Coronary artery (tissue), 2 donors: ENCODE measurements around the gene FAM149A.

Experiments
- DNase-seq: peaks from one replicate; pipeline ENCODE4 v3.0.0-alpha.2; 2017; ENCODE audit warnings: low spot score
- H3K27ac ChIP-seq, 2 donors: fragments of 200-600 bp; sonication (generic); one replicate each; pipeline ENCODE4 v1.5.1; 2016 to 2019
- H3K4me3 ChIP-seq: fragments of 200-600 bp; sonication (generic); 2 replicates; pipeline ENCODE4 v1.5.1; 2016; ENCODE audit warnings: mild to moderate bottlenecking, moderate library complexity
- CTCF ChIP-seq: fragments of 200-600 bp; sonication (generic); IDR thresholded peaks from one replicate; pipeline ENCODE4 v1.5.1; 2019; ENCODE audit warnings: antibody characterized with exemption

FAM149A gene

GRCh38 chr4:186104114-186104889 lies at the start of gene FAM149A:
FAM149A (plus strand) TSS chr4:186104704.
- no peak within 1 kb of the TSS for H3K27ac ChIP-seq
- H3K4me3 ChIP-seq: peak within 1 kb of the TSS; percentile 79
- DNase-seq: no peak
- no peak for TF ChIP-seq CTCF

- H3K4me3 ChIP-seq: no peak overlapping the region
- no peak for DNase-seq
- no peak overlapping the region for H3K27ac ChIP-seq
- TF ChIP-seq CTCF: no peak
Measured at GRCh38 chr4:186058253-186058979, 46.1 kb upstream of the FAM149A start.

GRCh38 chr4:186058980-186059316 lies 45.6 kb upstream of the FAM149A start:
- no peak for DNase-seq
- H3K4me3 ChIP-seq: no peak overlapping the region
- no peak for TF ChIP-seq CTCF
- no peak overlapping the region for H3K27ac ChIP-seq

GRCh38 chr4:186061921-186062320 lies 42.6 kb upstream of the FAM149A start:
- no peak overlapping the region for H3K27ac ChIP-seq
- no peak for DNase-seq
- TF ChIP-seq CTCF: no peak
- no peak overlapping the region for H3K4me3 ChIP-seq

GRCh38 chr4:186067757-186068385 lies 36.6 kb upstream of the FAM149A start:
- peak; percentile 37 for TF ChIP-seq CTCF
- H3K4me3 ChIP-seq: peak overlapping the region; percentile 69
- H3K27ac ChIP-seq: no peak overlapping the region
- DNase-seq: no peak

- DNase-seq: no peak
- no peak for TF ChIP-seq CTCF
- Histone ChIP-seq H3K4me3 (peak within 1 kb of the TSS; percentile 69), H3K27ac (peak within 1 kb of the TSS; percentile 40 to 66)
Measured at GRCh38 chr4:186068581-186069348, 35.7 kb upstream of the FAM149A start, which contains the start of gene TLR3. TLR3 (plus strand) TSS chr4:186069156; CDS start chr4:186076620, 7,464 bp downstream.
